ACC112 (cell line): ENCODE measurements around the gene TBX2.

Source experiments
- H2AFZ ChIP-seq: fragments of 200-600 bp; sonication (generic); one replicate; pipeline ENCODE4 v1.6.0; 2017; ENCODE audit warnings: antibody characterized with exemption, low read length; ENCODE audit not compliant: unreplicated experiment
- H3K27ac ChIP-seq: fragments of 200-600 bp; sonication (generic); 2 replicates; pipeline ENCODE4 v1.5.1; 2014; ENCODE audit warnings: low read depth, mild to moderate bottlenecking, antibody characterized with exemption, low read length, moderate library complexity
- H3K27me3 ChIP-seq: fragments of 200-600 bp; sonication (generic); 2 replicates; pipeline ENCODE4 v1.6.1; 2014; ENCODE audit warnings: mild to moderate bottlenecking, antibody characterized with exemption, low read length, moderate library complexity, mixed read lengths; ENCODE audit not compliant: insufficient read depth
- H3K36me3 ChIP-seq: fragments of 200-600 bp; sonication (generic); 2 replicates; pipeline ENCODE4 v1.6.1; 2016; ENCODE audit warnings: mild to moderate bottlenecking, antibody characterized with exemption, low read length, moderate library complexity, mixed read lengths; ENCODE audit not compliant: insufficient read depth
- H3K4me1 ChIP-seq: fragments of 200-600 bp; sonication (generic); one replicate; pipeline ENCODE4 v1.6.1; 2016; ENCODE audit warnings: low read length, mixed read lengths; ENCODE audit not compliant: insufficient read depth, unreplicated experiment, control insufficient read depth
- H3K4me3 ChIP-seq: fragments of 200-600 bp; sonication (generic); 2 replicates; pipeline ENCODE4 v1.5.1; 2014; ENCODE audit warnings: mild to moderate bottlenecking, low read depth, low read length
- H3K79me2 ChIP-seq: fragments of 200-600 bp; sonication (generic); one replicate; pipeline ENCODE4 v1.6.0; 2016; ENCODE audit warnings: low read length; ENCODE audit not compliant: control insufficient read depth, unreplicated experiment, insufficient read depth

TBX2 gene

DNA sequence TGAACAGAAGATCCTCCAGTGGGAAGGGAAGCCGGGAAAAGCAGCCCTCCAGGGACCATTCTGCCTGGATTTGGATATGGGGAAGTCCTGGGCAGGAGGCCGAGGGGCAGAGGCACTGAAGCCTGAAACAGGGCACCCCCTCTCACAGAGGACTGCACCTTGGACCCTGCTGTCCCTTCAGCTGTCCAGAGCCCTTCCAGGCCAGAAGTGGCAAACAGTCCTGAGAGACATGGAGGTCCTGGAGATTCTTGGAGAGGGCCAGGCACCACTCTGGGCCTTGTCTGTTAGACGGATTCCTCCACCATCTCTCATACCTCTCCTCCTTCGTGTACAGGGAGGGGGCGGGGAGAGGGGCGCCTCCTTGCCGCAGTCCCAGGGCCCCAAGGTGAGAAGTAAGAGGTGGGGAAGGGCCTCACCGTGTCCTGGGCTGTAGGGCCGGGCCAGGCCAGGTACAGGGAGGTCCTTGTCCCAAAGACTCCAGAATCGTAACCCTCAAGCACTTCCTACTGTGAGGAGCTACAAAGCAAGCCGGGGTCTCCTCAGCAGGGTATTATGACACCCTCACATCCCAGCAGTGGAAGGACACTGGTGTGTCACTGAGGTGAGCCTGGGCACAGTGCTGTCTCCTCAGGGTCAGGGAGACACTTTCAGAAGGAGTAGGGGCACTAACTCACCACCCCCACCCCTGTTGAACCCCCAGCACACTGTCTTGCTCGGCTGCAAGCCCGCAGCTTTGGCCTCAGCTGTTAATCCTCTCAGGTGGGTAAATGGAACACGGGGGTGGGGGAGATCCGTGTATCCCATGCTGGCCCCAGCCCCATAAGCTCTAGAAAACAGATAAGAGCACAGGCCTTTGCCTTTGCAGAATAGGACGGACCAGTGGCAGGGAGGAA lies 16.6 kb upstream of the TBX2 start:
- peaks cover 5% of the 10 kb centered on the region for H3K4me1 ChIP-seq
- no peak overlapping the region for H3K27ac ChIP-seq
- H2AFZ ChIP-seq, result no peak overlapping the region
- H3K79me2 ChIP-seq, result no peaks in the 10 kb centered on the region
- H3K36me3 ChIP-seq, result no peaks in the 10 kb centered on the region
- no peak overlapping the region for H3K4me3 ChIP-seq
- no peaks in the 10 kb centered on the region for H3K27me3 ChIP-seq

DNA sequence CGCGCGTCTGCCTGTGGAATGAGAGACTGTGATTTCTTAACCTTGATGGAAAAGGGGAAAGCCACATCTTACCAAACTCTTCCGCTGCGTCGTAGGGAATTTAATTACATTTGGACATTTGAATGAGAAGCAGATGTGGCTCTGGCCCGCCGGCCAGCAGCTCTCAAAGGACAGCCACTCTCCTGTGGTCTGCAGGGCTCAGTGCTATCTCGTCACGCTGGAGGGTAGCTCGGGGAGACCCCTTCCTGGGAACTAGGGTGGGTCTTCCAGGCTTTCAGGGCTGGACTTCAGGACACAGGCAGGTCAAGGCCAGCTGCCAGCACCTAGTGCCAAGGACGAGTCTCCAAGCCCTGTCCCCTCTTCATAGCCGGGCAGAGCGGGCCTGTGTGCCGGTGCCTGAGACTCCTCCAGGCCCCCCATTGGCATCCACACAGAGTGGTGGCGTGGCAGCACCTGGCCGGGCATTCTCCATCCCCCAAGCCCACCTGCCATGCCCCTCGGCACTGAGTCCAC lies 15.9 kb upstream of the TBX2 start:
- H3K79me2 ChIP-seq, result no peaks in the 10 kb centered on the region
- peaks cover 5% of the 10 kb centered on the region for H3K4me1 ChIP-seq
- no peak overlapping the region for H3K27ac ChIP-seq
- no peaks in the 10 kb centered on the region for H3K36me3 ChIP-seq
- no peak overlapping the region for H2AFZ ChIP-seq
- H3K4me3 ChIP-seq, result no peak overlapping the region
- no peaks in the 10 kb centered on the region for H3K27me3 ChIP-seq

DNA sequence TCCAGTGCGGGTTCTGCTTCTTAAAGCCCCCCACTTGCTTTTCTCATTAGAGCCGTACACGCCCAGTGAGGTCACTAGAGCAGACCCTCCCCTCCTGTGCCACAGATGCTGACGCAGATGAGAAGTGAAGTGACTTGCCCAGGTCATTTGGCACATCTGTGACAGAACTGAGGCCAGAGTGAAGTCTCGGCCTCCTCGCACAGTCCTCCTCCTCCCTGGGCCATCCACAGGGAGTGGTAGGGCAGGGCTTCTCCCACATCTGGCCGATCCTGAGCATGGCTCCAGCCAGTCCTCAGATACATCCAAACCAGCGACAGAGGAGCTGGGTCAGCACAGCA lies 15.3 kb upstream of the TBX2 start:
- no peaks in the 10 kb centered on the region for H3K36me3 ChIP-seq
- H3K27ac ChIP-seq, result no peak overlapping the region
- H3K79me2 ChIP-seq, result no peaks in the 10 kb centered on the region
- H3K4me3 ChIP-seq, result no peak overlapping the region
- H3K4me1 ChIP-seq, result peaks cover 5% of the 10 kb centered on the region
- no peak overlapping the region for H2AFZ ChIP-seq
- no peaks in the 10 kb centered on the region for H3K27me3 ChIP-seq

DNA sequence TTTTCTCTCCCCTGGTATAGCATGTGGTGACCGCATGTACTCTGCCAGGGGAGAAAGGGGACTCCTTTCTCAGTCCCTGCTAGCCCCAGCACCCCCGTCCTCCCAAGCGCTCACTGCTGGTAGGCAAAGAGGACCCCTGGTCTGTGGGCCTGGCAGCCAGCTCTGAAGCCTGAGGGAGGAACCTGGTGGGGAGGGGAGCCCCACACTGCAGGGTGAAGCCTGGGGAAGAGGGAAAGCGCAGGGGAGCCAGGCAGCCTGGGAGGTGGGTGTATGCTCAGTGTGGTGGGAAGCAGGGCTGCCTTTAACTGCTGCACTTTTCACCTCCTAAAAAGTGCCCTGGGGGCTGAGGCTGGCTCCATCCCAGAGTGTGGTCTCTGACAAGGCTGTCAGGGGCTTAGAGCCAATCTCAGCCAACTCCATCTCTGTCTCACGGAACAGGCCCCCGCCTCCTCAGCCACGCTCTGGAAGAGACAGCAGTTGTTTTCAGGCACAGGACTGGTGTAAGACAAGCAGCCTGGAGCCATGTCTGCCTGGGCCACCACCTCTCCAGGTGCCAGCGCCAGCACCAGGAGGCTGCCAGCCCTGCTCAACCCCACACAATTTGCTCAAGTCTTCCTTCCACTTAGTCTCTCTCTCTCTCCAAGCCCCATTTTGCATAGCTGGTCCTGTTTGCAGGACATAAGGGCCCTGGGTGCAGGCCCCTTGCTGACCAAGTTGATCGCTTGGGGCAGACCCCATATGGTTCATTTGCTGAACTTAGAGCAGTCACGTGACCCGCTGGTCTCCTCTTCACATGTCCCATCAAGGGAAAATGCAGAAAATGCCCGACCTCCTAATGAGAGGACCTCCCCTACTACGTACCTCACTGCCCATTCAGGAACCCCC lies 14.7 kb upstream of the TBX2 start:
- Histone ChIP-seq H3K4me1 (peaks cover 9% of the 10 kb centered on the region), H3K4me3 (no peak overlapping the region), H3K27ac (no peak overlapping the region), H3K36me3 (no peaks in the 10 kb centered on the region), H3K79me2 (no peaks in the 10 kb centered on the region), H3K27me3 (no peaks in the 10 kb centered on the region), H2AFZ (no peak overlapping the region)

DNA sequence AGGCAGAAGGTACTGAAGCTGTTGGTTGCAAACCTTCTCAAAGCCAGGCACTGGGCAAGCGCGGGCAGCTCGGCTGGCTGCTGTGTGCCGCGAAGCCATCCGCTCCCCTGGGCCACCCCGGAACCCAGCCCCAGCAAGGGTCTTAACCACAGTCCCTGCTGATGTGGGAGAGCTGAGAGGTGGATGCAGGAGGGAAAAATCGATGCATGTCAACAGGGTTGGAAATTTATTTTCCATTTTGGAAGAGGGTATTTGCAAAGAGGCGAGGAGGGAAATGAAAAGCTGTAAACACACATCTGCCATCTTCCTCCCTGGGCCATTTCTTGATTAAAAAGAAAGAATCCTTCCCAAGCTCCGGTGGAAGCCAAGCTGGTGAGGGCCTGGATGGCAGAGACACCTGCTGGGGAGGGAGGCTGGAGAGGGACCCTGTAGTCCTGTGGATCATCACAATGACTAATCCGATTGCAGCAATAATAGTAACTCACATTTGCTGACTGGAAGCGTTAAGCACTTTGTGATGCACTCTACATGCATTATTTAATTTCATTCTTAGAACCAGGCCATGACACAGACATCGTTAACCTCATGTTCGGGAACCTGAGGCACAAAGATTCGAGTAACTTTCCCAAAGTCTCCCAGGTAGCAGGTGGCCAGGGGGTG lies 13.9 kb upstream of the TBX2 start:
- Histone ChIP-seq H3K79me2 (no peaks in the 10 kb centered on the region), H3K4me3 (no peak overlapping the region), H3K27ac (no peak overlapping the region), H3K27me3 (no peaks in the 10 kb centered on the region), H2AFZ (no peak overlapping the region), H3K4me1 (peaks cover 9% of the 10 kb centered on the region), H3K36me3 (no peaks in the 10 kb centered on the region)

DNA sequence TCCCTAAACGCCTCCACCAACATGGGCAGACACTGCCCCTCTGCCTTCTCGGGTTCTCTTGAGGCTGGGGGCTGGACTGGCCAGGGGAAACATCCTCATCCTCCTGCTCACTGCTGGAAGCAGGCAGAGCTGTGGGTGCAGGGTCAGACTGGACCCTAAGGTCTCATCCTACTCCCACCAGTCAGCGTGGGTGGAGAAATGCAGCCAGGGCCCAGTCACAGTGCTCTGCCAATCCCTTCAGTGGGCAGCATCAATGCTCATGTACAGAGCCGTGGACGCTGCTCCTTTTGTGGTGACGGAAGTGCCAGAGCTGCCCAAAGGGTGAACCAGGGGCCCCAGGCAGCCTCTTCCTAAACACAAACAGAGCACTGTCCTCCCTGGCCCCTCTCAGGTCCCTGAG lies 13.4 kb upstream of the TBX2 start:
- no peaks in the 10 kb centered on the region for H3K79me2 ChIP-seq
- no peaks in the 10 kb centered on the region for H3K27me3 ChIP-seq
- H3K36me3 ChIP-seq, result no peaks in the 10 kb centered on the region
- peaks cover 9% of the 10 kb centered on the region for H3K4me1 ChIP-seq
- H2AFZ ChIP-seq, result no peak overlapping the region
- no peak overlapping the region for H3K4me3 ChIP-seq
- no peak overlapping the region for H3K27ac ChIP-seq

DNA sequence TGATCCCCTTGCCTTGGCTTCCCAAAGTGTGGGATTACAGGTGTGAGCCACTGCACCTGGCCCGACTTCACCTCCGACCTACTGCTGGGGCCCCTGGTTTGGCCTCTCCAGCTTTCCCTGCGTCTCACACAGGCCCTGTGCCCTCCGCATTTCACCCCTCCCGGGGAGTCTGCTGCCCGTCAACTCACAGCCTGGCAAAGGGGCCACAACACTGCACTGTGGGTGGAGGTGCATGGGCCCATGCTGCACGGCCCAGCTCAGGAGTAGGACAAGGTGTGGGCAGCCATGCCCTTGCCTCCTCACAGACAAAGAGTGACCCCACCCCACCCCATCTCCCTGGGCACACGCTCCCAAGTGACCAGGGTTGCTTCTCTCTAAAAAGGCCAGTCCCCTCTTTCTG lies 12.6 kb upstream of the TBX2 start:
- Histone ChIP-seq H3K27me3 (no peaks in the 10 kb centered on the region), H3K4me3 (no peak overlapping the region), H3K36me3 (no peaks in the 10 kb centered on the region), H3K4me1 (peaks cover 9% of the 10 kb centered on the region), H3K79me2 (no peaks in the 10 kb centered on the region), H3K27ac (no peak overlapping the region), H2AFZ (no peak overlapping the region)

DNA sequence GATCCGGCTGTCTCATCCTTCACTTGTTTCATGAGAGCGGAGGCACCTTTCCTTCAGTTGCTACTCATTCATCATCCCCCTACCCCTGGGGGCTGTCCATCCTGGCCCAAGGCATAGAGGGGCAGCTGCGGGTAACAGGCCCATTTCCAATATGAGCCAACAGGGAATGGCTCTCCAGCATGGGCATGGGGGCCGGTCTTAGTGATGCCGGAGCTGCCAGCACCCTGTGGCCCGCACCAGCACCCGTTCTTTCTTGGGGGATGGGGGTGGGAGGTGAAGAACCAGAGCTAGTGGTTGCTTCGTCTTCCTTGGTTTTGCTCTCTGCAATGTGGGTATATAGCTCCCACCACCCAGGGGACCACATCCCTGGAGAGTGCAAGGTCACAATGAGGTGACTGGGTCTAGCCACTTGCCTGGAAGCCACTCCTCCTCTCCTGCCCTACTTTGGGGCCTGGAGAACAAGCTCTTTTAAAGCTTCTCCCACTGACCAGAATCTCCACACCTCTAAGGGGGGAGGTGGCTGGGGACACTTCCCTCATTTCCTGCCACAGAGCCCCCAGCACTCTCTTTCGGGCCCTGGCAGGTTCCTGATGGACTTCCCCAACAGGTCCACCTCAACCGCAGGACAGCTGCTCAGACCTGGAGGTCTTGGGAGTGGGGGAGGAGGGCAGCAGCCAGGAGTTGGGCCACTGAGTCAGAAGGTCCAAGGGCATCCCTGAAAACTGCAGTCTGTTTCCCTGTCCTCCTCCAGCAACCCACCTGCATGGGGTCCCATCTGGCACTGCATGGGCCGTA lies 11.9 kb upstream of the TBX2 start:
- Histone ChIP-seq H3K79me2 (no peaks in the 10 kb centered on the region), H3K4me3 (no peak overlapping the region), H3K36me3 (no peaks in the 10 kb centered on the region), H2AFZ (no peak overlapping the region), H3K27me3 (no peaks in the 10 kb centered on the region), H3K27ac (no peak overlapping the region), H3K4me1 (peaks cover 9% of the 10 kb centered on the region)

DNA sequence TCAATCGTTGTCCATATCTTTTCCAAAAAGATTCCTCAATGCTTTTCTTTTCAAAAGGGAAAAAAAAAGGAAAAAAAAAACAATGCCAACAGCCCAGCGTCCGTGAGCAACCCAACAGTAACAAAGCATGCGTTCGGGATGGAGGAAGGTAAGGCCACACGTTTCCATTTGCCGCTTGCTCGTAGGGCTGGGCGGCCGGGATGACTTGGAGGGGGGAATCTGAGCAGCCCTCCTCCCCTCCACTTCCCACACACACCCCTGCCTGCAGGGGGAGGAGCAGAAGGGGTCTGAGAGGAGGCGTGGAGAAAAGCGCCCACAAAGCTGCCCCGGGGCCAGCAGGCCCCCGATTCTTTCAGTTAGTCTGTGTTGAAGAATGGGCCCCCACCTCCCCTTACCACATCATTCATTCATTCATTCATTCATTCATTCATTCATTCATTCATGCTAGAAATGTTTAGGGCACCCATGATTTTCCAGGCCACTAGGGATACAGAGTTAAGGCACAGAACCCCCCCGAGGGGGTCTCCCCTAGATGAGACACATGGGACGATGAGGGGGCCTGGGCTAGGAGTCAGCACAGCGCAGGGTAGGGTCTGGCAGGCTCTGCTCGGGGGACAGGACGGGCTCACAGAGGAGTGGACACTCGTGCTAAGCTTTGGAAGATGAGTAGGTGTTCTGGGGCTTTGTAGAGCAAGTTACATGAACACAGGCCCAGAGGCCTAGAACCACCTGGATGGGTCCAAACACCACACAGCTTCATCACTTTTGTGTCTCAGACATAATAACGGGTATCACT lies 10.9 kb upstream of the TBX2 start:
- Histone ChIP-seq H3K27me3 (no peaks in the 10 kb centered on the region), H3K79me2 (no peaks in the 10 kb centered on the region), H2AFZ (no peak overlapping the region), H3K4me1 (peaks cover 9% of the 10 kb centered on the region), H3K36me3 (no peaks in the 10 kb centered on the region), H3K27ac (no peak overlapping the region), H3K4me3 (no peak overlapping the region)
